DND-41 (cell line): Measurements from ENCODE around the gene CACNA1F.

Experiments used
- CTCF ChIP-seq: IDR thresholded peaks from 2 replicates; pipeline ENCODE4 v1.5.1; 2012; ENCODE audit warnings: borderline replicate concordance, low read length, moderate library complexity, mild to moderate bottlenecking; ENCODE audit not compliant: poor library complexity, severe bottlenecking; ENCODE audit errors: extremely low read depth
- EZH2 ChIP-seq: IDR thresholded peaks from 3 replicates; pipeline ENCODE4 v1.6.1; 2012; ENCODE audit warnings: borderline replicate concordance, low read depth, mild to moderate bottlenecking, moderate library complexity, low read length, inconsistent platforms; ENCODE audit not compliant: severe bottlenecking

GRCh38 chrX:49251325-49251724 lies 18.2 kb upstream of the CACNA1F start:
- TF ChIP-seq CTCF (no peak), EZH2 (no peak)
